SK-N-DZ (cell line): ENCODE measurements around the gene THYN1.
A peak's percentile ranks its signal among the peaks of the same experiment; 100 is the strongest.
"Not testable (repeated sequence)": the region's sequence is repeated elsewhere in the genome, so short reads cannot be mapped to it uniquely, and the experiment has no call there.

Experiments used
- DNase-seq: peaks from one replicate; pipeline ENCODE4 v3.0.0-alpha.2; 2015; ENCODE audit warnings: low spot score

The THYN1 gene

DNA sequence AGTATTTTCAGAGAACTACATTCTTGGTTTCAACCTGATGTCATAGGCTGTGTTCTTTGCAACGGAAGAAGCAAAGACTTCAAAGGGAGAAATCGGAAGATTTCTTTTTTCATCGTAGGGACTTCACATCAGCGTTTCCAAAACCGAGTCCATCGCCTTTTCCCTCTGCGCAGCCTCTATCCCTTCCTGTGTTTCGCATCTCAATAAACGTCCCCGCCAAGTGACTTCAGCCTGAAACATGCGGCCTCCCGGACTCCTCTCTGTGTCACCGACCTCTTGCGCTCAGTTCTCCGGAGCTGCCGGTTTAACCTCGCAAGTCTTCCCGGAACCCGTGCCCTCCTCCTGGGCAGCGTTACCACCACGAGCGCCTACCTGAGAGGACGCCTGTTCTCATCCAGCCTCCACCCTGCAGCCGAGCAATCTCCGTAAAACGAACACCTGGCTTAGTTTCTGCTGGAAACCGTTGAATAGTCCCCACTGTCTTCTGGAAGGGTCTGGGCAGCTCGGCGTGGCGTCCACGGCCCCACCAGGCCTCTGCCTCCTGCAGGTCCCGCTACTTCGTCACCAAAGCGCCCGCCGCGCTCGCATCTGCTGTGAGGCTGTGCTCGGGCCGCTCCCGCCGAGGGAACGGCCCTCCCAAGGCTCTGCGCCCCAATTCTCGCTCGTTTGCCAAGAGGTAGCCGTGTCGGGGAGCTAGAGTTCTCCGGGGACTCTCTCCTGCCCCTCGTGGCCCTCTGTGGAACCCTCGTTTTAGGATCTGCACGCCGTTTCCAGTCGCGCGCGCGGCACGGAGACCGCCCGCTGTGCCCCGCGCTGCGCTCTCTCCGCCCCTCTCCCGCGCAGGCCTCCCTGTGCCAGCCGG, 22.6 kb upstream of the THYN1 start, which contains the start of gene GLB1L3:
Gene GLB1L3 (plus strand): TSS at position 846 of the 862 bp plus-strand sequence. CDS start 362 bp downstream, outside the sequence.
- peak; percentile 42 for DNase-seq

DNA sequence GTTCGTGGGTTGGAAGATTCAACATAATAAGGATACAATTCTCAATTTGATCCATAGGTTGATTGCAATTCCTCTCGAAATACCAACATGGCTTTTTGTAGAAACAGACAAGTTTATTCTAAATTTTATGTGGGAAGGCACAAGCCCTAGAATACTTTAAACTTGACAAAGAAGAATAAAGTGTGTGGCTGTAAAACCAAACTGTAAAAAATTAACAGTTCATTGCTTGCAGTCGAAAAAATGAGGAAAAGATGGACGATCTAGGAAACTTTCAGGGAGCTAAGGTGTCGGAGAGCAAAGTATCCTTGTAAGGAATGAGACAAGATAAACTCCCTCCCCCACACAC, 22.0 kb upstream of the THYN1 start:
- no peak for DNase-seq

DNA sequence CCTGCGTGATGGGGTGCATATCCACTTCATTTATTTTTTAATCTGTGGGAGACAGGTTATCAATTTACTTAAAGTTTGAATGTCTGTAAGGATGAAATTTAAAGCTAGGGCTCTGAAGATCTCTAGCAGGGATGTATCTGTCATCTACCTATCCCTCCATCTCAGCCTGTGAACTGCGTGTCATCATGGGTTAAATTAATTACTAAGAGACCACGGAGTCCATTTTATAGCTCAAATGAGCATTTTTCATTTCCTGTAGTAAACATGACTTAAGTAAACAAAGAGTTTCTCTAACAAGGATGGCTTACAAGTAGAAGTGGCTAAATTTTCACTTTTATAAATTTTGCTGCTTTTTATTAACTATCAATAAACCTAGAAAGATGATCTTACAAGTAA, 20.2 kb upstream of the THYN1 start:
- no peak for DNase-seq

DNA sequence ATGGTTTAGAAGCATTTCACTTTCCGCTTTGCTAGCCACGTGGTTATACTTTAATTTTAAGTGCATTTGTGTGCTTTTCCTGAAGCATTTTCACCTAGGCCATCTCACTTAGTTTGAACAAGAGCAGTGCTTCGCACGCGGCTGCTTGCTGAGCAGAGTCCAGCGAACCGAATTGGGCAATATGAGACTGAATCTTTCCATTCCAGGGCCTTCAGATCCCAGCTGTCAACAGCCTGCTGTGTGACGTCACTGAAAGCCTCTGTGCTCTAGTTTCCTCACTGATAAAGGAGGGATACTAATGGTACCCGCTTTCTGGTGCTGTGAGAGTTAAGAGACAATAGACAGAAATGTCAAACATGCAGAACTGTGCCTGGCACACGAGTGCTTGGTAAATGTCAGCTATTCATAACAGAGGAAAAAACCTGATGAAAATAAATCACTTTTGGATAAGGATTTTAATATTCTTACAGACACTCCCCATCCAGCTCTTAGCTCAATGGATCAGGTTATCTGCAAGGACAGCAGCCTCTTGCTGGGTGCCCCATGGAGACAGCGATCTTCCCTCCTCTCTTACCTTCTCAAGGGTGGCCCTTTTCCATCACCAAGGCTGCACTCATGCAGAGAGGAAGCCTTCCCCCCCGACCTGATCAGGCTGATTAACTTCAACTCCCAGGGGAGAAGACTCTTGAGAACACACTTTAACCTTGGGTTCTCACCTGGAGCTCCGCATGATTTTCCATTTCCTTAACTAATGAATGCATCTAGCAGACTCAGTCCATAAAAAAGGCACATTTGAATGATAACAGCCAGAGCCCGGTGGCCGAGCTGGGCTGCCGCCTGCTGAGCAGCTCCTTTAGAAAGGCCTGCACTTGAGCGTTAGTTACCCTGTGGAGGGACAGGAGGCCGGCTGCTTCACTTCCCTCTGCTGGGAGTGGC, 19.5 kb upstream of the THYN1 start:
- peak; percentile 21 for DNase-seq

DNA sequence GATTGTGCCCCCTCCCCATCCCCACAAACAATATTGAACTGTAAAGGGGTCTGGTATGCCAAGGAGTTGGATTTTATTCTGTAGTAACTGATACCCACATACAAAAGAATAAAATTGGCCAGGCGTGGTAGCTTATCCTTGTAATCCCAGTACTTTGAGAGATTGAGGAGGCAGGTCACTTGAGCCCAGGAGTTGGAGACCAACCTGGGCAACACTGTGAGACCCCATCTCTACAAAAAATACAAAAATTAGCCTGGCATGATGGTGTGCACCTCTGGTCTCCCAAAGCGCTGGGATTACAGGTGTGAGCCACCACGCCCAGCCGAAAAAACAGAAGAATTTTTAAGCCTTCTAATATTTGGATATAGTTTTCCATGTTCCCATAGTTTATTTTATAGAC, 18.8 kb upstream of the THYN1 start:
- no peak for DNase-seq

DNA sequence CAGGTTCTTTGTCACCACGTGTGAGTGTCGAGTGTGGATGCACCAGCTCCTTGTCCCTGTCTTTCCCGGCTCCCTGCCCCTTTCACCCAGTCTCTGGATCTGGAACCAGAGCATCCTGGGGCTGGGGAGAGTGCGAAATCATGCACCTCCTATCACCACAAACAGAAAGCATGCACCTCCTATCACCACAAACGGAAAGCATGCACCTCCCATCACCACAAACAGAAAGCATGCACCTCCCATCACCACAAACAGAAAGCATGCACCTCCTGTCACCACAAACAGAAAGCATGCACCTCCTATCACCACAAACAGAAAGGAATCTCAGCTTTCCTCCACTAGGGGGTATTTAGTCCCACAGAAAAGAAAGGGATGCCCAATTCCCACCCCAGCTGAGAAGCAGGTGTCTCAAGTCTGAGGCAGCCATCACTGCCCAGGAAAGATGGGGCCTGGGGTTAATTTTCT, 17.1 kb upstream of the THYN1 start:
- DNase-seq: peak; percentile 58

DNA sequence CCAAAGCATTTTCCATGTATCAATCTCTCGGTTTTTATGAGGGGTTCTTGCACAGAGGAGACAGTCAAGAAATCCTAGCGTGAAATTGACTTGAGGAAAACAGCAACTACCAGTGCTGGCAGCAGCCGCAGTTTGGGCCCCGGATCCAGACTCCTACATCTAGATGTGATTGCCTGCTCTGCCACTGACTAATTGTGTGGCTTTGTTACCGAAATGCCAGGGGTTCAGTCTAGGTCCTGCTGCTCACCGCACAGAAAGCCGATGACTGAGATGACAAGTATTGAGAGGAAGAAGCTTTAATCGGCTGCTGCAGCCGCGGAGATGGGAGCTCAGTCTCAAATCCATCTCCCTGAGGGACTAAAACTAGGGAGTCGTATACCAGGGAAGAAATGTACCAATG, 14.8 kb upstream of the THYN1 start:
- no peak for DNase-seq

DNA sequence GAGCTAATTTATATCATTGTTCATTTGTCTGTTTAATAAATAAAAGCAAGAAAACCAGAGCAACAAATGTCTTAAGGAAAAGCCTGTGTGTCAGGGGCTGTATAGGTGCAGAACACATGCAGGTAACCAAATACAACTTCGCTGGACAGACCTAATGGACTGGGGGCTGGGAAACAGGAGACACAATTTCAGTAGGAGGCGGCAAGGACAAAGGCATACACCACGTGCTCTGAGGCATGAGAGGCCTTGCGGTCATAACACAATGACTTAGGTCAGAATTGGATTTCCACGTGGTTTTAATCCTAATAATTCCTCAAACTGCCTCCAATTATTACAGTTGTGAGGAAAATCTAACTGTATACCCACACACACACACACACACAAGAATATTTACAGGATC, 14.3 kb upstream of the THYN1 start:
- DNase-seq: no peak

DNA sequence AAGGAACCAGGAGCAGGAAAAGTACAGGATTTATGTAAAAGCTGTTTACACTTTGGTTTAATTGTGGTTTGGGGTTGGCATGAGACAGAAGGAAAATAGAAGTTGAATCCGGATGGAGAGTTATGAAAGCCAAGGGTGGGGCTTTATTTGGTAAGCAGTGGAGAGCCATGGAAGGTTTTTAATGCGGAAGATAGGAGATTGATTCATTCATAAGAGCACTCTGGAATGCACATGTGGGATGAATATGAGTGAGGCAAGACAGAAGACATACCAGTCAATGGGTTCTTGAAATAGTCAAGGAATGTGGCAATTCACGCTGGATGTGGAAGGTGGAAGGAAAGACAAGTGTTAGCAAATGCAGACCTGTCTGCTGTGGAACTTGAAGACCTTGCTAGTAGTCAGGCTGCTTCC, 13.7 kb upstream of the THYN1 start:
- DNase-seq: no peak

DNA sequence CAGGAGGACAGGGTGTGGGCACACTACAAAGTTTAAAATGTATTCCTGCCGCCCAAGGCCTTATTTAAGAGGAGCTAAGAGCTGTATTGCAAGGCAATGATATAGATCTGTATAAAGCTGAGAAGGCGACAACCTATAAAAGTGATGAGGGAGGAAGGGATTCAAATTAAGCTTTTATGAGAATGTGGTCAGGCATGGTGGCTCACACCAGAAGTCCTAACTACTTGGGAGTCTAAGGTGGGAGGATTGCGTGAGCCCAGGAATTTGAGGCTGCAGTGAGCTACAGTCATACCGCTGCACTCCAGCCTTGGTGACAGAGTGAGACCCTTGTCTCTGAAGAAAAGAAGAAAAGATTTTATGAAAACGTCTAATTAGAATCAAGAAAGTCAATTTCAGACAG, 13.3 kb upstream of the THYN1 start:
- no peak for DNase-seq

DNA sequence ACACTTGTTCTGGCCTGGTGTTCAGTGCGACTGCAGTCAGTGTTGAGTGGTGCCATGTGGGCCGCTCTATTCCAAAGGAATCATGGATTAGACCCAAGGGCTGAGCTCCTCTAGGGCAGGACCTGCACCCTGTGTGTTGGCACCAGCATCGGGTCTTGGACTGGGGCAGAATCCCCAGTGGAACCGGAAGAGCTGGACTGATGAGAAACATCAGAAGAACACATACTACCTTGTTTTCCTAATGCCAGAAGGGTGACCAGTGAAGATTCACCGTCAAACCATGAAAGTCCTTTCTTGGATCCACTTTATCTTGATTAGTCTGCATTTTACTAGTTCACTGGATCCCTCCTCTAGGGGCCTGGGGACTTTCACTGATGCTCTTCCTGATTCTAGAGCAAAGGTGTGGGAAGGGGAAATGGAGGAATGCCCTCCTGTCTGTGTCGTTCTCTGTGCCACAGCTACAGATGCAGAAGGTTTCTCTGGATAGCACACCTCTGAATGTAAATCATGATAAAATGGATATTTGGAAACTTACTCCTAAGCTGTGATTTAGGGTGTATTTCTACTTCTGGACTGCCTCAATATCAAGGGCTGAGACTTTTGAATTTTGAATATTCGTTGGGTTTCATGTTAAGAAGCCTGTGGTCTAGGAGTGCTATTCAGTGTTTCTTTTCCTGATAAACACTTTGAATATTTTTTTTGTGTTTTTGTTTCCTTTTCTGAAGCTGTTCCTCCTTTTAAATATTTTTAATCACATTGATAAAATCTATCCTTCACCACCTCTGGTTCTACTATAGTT, 12.0 kb upstream of the THYN1 start:
- DNase-seq: no peak

DNA sequence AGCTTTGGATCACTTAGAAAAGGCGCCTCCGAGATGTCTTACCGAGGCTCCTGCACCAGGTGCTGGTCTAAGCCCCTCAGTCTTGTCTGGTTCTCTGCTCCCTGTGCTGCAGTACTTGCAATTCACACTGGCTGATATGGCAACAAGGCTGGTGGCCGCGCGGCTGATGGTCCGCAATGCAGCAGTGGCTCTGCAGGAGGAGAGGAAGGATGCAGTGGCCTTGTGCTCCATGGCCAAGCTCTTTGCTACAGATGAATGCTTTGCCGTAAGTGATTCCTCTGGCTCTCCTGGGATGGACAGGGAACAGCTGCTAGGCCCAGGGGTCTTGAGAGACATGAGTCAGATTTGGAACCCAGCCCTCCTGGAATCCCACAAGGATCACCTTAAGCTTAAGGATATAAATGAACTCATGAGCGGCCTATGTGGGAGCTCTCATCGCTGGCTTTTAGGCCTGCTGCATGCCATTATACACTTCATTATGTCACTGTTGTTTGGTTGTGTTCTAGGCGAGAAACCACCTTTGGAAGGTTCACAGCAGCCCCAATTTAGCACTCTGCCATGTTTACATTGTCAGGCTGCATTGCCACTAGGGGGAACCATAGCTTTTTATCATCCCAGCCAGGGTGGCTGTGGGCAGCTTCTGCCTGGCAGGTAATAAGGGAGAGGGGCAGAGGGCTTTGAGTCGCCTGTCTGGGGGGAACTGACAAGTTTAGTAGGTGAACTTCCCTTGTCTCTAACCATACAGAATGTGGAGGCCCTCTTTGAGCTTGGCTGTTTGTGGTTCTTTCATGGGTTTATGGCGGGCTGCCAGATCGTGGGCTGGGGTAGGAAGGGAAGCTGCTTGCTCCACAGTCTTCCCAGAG, 8.7 kb upstream of the THYN1 start:
- peak; percentile 12 for DNase-seq

DNA sequence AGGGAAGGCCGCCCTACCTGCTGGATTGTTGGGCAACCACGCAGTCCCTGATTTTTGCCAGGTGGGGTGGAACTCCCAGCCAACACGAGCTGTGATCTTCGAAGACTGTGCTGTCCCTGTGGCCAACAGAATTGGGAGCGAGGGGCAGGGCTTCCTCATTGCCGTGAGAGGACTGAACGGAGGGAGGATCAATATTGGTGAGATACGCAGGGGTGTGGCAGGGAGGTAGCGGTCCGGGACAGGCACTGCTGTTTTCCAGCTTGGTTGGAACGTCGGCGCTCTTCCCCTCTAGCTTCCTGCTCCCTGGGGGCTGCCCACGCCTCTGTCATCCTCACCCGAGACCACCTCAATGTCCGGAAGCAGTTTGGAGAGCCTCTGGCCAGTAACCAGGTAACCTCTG, 7.8 kb upstream of the THYN1 start:
- DNase-seq: no peak

DNA sequence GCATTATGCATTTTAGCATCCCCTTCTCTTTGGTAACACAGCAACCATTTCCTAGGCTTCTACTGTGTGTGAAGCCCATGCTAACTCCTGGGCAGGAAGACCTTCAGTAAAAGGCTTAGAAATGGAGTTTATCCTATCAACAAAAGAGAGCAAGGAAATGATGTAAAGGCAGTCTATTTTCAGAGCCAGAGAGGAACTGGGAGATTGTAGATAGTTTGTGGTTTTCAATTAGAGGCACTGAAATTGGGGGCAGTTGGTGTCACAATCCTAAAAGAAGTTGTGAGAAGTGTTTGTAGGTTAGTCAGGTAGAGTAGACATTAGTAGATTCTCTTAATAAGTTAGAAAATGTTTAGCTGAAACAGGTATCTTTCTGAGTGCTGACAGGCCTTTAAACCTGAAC, 7.4 kb upstream of the THYN1 start:
- DNase-seq: no peak

DNA sequence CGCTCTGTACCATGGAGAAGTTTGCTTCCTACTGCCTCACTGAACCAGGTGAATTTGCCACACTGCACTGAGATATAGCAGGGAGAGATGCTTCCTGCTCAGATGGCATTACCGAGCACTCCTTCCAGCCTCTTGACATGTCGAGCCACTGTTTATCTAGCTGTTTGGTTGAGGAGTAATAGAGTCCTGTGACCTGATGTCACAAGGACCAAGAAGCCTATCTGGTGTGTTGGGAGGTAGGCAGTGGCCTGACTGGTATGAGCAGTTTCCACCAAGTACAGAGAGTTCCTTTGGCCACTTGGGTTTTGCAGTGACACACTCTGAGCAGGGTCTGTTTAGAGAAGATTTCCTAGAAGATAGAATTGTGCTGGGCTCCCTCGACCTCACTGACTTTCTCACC, 5.4 kb upstream of the THYN1 start:
- DNase-seq: no peak

DNA sequence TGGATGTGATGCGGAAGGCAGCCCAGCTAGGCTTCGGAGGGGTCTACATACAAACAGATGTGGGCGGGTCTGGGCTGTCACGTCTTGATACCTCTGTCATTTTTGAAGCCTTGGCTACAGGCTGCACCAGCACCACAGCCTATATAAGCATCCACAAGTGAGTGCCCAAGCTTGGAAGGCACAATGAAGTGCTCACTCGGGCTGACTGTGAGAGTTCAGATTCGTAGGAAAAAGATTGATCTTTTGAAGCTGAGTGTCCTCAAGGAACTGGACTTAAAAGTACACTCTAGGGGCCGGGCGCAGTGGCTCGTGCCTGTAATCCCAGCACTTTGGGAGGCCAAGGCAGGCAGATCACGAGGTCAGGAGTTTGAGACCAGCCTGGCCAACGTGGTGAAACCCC, 3.9 kb upstream of the THYN1 start:
- DNase-seq: no peak

DNA sequence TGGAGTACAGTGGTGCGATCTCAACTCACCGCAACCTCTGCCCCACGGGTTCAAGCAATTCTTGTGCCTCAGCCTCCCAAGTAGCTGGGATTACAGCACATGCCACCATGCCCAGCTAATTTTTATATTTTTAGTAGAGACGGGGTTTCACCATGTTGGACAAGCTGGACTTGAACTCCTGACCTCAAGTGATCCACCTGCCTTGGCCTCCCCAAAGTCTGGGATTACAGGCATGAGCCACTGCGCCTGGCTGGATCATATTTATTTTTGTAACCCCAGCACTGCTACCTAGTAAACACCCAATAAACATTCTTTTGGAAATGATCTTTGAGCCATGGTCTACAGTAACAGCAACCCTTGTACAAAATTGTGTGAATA, 2.0 kb upstream of the THYN1 start:
- DNase-seq: not testable (repeated sequence)

DNA sequence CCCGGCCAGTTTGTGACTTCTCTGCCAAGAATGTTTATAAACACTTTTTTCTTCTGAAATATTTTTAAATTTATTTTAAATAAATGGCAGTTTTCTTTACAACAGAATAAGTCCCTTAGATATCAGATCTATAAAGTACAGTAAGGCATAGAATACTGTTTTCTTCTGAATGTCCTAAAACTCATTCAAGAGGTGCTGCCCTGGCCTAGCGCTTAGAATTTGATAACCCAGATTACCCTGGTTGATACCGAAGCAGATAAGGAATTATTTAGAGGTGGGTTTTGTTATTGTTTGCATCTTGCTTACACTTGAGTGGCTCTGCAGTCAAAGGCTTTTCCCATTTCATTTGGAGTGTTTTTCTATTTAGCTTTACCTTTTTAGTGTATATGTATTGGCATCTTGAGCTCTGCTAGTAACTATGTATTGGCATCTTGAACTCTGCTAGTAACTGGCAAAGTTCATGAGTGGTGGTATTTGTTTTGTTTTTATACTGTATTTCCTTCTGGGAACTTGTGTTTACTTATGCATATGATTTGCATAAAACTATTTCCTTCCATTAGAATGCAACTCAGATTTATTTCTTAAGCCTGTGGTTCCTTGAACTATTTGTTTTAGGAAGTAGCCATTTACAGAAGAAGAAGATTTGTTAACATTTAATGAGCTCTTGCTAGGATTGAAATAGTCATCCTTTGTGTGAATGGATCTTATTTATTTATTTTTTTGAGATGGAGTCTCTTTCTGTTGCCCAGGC, 1.5 kb upstream of the THYN1 start:
- DNase-seq: no peak

DNA sequence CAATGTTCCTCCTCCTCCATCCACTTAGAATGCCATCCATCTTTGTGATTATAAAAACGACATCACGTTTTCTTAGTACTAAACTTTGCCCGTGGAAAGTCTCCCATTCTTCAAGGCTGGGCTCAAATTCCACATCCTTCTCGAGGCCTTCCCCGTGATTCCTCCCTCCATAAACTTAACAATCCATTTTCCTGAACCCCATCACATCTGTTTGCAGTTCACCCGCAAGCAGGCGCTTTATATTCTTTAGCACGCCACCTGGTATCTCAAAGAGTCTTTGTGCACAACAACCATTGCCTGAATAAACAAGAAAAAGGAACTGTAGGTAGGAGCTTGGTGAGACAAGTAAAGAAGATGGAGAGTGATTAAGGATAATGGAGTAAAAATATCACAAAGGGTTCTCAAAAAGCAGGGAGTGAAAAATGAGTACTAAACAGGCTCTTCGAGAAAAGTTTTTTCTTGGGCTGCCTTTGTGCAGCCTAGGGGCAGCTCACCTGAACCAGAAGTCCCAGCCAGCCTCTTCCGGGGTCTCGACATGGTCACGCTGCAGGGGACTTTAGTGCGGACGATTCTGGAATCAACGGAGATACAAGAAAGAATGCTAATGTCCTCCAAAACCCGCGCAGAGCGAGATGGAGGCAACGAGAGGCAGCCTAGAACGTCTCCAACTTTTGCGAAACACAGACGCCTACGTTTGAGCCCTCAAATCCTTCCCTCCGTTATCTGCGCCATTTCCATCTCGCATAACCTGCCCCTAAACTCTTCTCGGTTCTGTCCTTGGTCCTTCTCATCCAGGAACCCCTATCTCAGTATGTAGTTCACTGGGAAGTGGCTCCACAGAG, 585 bp downstream of the THYN1 start:
- DNase-seq: no peak
